ENCODE results near the gene CDHR5.

CDHR5 gene

DNA sequence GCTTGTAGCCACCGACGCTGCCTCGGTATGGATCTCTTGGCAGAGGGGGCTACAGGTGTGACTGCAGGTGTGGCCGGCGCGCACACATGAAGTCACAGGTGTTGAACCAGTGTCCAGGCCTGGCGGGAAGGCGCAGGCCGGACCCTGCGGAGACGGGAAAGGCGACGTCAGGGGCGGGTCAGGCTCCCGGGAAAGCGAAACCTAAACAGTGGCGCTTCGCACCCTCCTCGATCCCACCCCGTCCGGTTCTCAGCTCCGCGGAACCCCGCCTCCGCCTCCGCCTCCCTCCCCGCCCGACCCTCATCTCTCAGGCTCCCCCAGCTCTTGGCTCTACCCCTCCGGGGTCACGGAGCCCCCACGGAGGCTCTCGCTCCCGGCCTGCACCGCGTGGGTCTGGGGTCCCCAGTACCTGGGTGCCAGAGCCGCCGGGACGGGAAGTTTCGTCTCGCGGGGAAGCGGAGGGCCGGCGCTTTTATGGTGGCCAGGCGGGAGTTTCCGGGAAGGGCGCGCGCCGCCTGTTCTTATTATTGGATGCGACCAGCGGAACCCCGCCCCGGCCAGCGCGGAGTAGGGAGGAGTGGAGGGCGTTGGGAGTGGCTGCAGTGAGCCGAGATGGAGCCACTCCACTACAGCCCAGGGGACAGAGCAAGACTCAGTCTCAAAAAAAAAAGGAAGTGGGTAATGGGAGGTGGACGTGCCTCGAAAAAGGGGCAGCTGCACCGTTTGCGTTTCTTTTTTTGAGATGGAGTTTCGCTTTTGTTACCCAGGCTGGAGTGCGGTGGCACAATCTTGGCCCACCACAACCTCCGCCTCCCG lies 9.0 kb downstream of the CDHR5 start, which contains the start of gene IRF7:
TSS of gene IRF7 (minus strand) at position 447 of the 816 bp plus-strand sequence. CDS start 586 bp downstream, outside the sequence.
- H3K9ac ChIP-seq (ENCODE audit: insufficient read length, low read depth) = peak within 1 kb of the TSS; percentile 67
- TF ChIP-seq ZNF274 (IDR thresholded peaks at IDR 0.05; ENCODE audit: low read depth, low read length) (no peak), YY1 (IDR thresholded peaks at IDR 0.05; ENCODE audit: insufficient read depth, insufficient read length) (no peak), SUZ12 (IDR thresholded peaks at IDR 0.05; ENCODE audit: extremely low read depth, insufficient read depth, insufficient read length) (no peak)
- H3K4me1 ChIP-seq (ENCODE audit: insufficient read depth, insufficient read length) = peaks cover 32% of the 10 kb centered on the region
- H3K27me3 ChIP-seq (ENCODE audit: insufficient read depth, insufficient read length) = no peaks in the 10 kb centered on the region
- peak; percentile 38 for DNase-seq (ENCODE audit: low read depth, low spot score)
- H3K36me3 ChIP-seq (ENCODE audit: insufficient read depth, insufficient read length, low read length) = peaks cover 90% of the 10 kb centered on the region
- peak within 1 kb of the TSS; percentile 16 for H3K4me3 ChIP-seq (ENCODE audit: insufficient read length, low read depth)
- H3K9me3 ChIP-seq (ENCODE audit: insufficient read depth, low read length) = no peaks in the 10 kb centered on the region

DNA sequence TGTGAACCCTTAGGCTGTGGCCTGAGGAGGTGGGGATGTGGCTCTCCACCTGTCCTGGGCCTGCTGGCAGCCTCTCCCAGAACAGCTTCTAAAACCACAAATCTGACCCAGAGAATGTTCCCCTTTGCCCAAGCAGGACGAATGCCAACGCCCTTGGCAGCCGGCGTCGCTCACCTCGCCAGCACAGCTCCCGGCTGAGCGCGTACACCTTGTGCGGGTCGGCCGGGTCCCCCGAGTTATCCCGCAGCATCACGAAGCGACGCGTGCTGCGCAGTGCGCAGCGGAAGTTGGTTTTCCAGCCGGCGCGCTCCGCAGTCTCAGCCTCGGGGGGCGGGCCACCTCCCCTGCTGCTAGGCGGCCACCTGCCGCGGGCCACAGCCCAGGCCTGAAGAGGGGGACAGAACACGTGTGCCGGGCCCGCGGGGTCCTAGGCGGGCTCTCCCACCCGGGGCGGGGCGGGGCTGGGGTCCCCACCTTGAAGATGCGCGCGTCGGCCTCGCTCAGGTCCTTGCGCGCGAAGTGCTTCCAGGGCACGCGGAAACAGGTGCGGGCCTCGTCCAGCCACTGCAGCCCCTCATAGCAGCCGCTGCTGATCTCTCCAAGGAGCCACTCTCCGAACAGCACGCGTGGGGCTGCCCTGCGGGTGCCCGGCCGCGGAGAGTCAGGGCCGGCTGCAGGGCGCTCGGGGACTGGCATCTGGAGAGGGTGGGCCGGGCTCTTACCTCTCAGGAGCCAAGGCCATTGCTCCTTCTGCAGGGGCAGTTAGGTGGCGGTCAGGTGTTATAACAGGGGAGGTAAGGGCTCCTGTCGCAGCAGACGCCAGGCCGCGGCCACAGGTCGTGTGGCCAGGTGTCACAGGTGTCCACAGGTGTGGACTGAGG lies 9.9 kb downstream of the CDHR5 start:
- H3K9ac ChIP-seq (ENCODE audit: insufficient read length, low read depth) = peak overlapping the region; percentile 67

DNA sequence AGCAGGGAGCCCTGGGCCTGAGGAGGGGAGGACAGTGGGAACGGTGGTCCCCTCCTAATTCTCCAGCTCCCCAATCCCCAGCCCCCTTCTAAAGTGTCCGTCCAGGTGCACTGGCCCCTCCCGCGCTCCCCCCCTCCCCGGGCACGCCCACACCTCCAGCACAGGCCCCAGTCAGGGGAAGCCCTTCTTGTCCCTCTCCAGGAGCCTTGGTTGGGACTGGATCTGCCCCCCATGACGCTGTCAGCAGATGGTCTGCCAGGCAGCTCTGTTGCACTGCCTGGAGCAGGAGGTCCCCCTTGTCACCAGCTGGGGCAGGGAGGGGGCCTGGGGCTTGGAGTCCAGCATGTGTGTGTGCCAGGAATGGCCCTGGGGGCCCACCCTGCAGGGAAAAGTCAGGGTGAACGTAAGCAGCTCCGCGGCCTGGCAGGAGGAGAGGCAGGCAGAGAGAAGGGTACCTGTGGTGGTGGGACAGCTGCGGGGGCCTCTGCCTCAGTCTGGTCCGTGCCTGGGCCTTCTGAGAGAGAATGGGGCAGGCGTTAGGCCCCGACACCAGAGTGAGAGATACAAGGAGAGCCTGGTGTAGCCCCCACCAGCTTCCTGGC lies 10.6 kb downstream of the CDHR5 start:
- peaks cover 30% of the 10 kb centered on the region for H3K4me1 ChIP-seq (ENCODE audit: insufficient read depth, insufficient read length)
- no peaks in the 10 kb centered on the region for H3K9me3 ChIP-seq (ENCODE audit: insufficient read depth, low read length)
- H3K27me3 ChIP-seq (ENCODE audit: insufficient read depth, insufficient read length) = no peaks in the 10 kb centered on the region
- peaks cover 92% of the 10 kb centered on the region for H3K36me3 ChIP-seq (ENCODE audit: insufficient read depth, insufficient read length, low read length)
- no peak for DNase-seq (ENCODE audit: low read depth, low spot score)
- H3K9ac ChIP-seq (ENCODE audit: insufficient read length, low read depth) = peak overlapping the region; percentile 42
- H3K4me3 ChIP-seq (ENCODE audit: insufficient read length, low read depth) = no peak overlapping the region
- TF ChIP-seq YY1 (IDR thresholded peaks at IDR 0.05; ENCODE audit: insufficient read depth, insufficient read length) (no peak), SUZ12 (IDR thresholded peaks at IDR 0.05; ENCODE audit: extremely low read depth, insufficient read depth, insufficient read length) (no peak), ZNF274 (IDR thresholded peaks at IDR 0.05; ENCODE audit: low read depth, low read length) (no peak)

More for the DNA sequence above, 9.9 kb downstream of the CDHR5 start:
- Histone ChIP-seq H3K4me3 (ENCODE audit: insufficient read length, low read depth) (peak overlapping the region; percentile 16), H3K27me3 (ENCODE audit: insufficient read depth, insufficient read length) (no peaks in the 10 kb centered on the region), H3K4me1 (ENCODE audit: insufficient read depth, insufficient read length) (peaks cover 32% of the 10 kb centered on the region), H3K36me3 (ENCODE audit: insufficient read depth, insufficient read length, low read length) (peaks cover 91% of the 10 kb centered on the region), H3K9me3 (ENCODE audit: insufficient read depth, low read length) (no peaks in the 10 kb centered on the region)
- no peak for TF ChIP-seq SUZ12 (IDR thresholded peaks at IDR 0.05; ENCODE audit: extremely low read depth, insufficient read depth, insufficient read length)
- TF ChIP-seq ZNF274 (IDR thresholded peaks at IDR 0.05; ENCODE audit: low read depth, low read length) = no peak
- no peak for TF ChIP-seq YY1 (IDR thresholded peaks at IDR 0.05; ENCODE audit: insufficient read depth, insufficient read length)
- no peak for DNase-seq (ENCODE audit: low read depth, low spot score)

DNA sequence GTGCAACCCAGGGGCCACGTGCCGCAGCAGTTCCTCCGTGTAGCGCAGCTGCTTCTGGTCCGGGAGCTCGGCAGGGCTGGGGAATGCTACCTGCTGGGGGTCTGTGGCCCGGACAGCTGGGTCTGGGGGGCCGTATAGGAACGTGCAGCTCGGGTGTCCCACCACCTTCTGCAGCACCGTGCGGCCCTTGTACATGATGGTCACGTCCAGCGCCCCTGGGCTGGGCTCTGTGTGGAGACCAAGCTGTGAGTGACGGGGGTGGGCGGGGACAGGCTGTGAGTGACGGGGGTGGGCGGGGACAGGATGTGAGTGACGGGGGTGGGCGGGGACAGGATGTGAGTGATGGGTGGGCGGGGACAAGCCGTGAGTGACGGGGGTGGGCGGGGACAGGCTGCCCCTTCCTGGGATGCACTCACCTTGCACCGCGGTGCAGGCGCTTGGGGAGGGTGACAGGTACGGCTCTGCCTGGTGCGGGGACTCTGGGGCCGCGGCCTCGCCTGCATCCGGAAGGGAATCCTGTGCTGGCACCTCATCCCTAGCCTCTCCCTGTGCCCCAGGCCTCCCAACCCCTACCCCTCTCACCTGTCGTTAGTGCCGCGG lies 11.3 kb downstream of the CDHR5 start:
- Histone ChIP-seq H3K9ac (ENCODE audit: insufficient read length, low read depth) (no peak overlapping the region), H3K4me3 (ENCODE audit: insufficient read length, low read depth) (no peak overlapping the region), H3K4me1 (ENCODE audit: insufficient read depth, insufficient read length) (peaks cover 29% of the 10 kb centered on the region), H3K36me3 (ENCODE audit: insufficient read depth, insufficient read length, low read length) (peaks cover 93% of the 10 kb centered on the region), H3K9me3 (ENCODE audit: insufficient read depth, low read length) (no peaks in the 10 kb centered on the region), H3K27me3 (ENCODE audit: insufficient read depth, insufficient read length) (no peaks in the 10 kb centered on the region)
- TF ChIP-seq SUZ12 (IDR thresholded peaks at IDR 0.05; ENCODE audit: extremely low read depth, insufficient read depth, insufficient read length) = no peak
- TF ChIP-seq ZNF274 (IDR thresholded peaks at IDR 0.05; ENCODE audit: low read depth, low read length) = no peak
- TF ChIP-seq YY1 (IDR thresholded peaks at IDR 0.05; ENCODE audit: insufficient read depth, insufficient read length) = no peak
- DNase-seq (ENCODE audit: low read depth, low spot score) = peak; percentile 61

DNA sequence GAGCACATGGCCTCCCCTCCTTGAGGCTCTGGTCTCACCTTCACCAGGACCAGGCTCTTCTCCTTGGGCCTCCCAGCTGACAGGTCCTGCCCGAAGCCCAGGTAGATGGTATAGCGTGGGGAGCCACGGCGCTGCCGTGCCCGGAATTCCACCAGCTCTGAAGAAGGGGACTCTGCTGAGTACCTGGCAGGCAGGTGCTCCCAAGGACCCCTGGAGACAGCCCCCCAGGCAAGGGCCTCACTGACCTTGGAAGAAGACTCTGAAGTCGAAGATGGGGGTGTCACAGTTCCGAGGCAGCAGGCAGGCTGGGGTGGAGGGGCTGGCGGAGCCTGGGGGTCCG lies 11.8 kb downstream of the CDHR5 start:
- TF ChIP-seq SUZ12 (IDR thresholded peaks at IDR 0.05; ENCODE audit: extremely low read depth, insufficient read depth, insufficient read length) = no peak
- no peak for TF ChIP-seq ZNF274 (IDR thresholded peaks at IDR 0.05; ENCODE audit: low read depth, low read length)
- no peak for TF ChIP-seq YY1 (IDR thresholded peaks at IDR 0.05; ENCODE audit: insufficient read depth, insufficient read length)
- peaks cover 93% of the 10 kb centered on the region for H3K36me3 ChIP-seq (ENCODE audit: insufficient read depth, insufficient read length, low read length)
- no peaks in the 10 kb centered on the region for H3K27me3 ChIP-seq (ENCODE audit: insufficient read depth, insufficient read length)
- H3K9me3 ChIP-seq (ENCODE audit: insufficient read depth, low read length) = no peaks in the 10 kb centered on the region
- no peak overlapping the region for H3K9ac ChIP-seq (ENCODE audit: insufficient read length, low read depth)
- DNase-seq (ENCODE audit: low read depth, low spot score) = no peak
- peaks cover 30% of the 10 kb centered on the region for H3K4me1 ChIP-seq (ENCODE audit: insufficient read depth, insufficient read length)
- no peak overlapping the region for H3K4me3 ChIP-seq (ENCODE audit: insufficient read length, low read depth)

DNA sequence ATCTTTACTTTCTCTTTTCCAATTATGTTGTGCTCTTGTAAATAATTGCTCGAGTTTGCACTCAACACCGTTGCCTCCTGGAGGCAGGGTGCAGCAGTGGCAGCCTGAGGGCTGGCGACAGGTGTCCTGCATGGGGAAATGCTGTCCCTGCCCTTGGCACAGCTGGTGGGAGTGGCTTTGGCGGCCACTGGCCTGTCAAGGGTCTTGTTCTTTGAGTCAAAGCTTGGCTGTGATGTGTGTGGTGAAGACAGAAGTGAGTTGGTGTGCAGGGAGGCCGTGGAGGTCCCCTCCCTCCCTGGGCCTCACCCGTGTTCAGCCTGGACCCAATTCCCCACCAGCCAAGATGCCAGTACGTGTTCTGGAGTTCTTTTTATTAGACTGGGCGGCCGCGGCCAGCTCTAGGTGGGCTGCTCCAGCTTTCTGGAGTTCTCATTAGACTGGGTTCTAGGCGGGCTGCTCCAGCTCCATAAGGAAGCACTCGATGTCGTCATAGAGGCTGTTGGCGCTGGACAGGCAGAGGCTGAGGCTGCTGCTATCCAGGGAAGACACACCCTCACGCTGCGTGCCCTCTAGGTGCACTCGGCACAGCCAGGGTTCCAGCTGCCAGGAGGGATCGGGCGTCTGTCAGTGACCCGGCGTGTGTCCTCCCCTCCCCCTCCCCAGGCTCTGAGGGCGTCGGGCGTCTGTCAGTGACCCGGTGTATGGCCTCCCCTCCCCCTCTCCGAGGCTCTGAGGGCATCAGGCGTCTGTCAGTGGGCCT lies 12.4 kb downstream of the CDHR5 start:
- Histone ChIP-seq H3K9ac (ENCODE audit: insufficient read length, low read depth) (no peak overlapping the region), H3K4me1 (ENCODE audit: insufficient read depth, insufficient read length) (peaks cover 31% of the 10 kb centered on the region), H3K9me3 (ENCODE audit: insufficient read depth, low read length) (no peaks in the 10 kb centered on the region), H3K4me3 (ENCODE audit: insufficient read length, low read depth) (no peak overlapping the region), H3K27me3 (ENCODE audit: insufficient read depth, insufficient read length) (no peaks in the 10 kb centered on the region), H3K36me3 (ENCODE audit: insufficient read depth, insufficient read length, low read length) (peaks cover 94% of the 10 kb centered on the region)
- DNase-seq (ENCODE audit: low read depth, low spot score) = no peak
- no peak for TF ChIP-seq YY1 (IDR thresholded peaks at IDR 0.05; ENCODE audit: insufficient read depth, insufficient read length)
- TF ChIP-seq SUZ12 (IDR thresholded peaks at IDR 0.05; ENCODE audit: extremely low read depth, insufficient read depth, insufficient read length) = no peak
- TF ChIP-seq ZNF274 (IDR thresholded peaks at IDR 0.05; ENCODE audit: low read depth, low read length) = no peak
